KG1 (cell line): ENCODE measurements around the gene PAK1.
"Not testable (repeated sequence)": the region's sequence is repeated elsewhere in the genome, so short reads cannot be mapped to it uniquely, and the experiment has no call there.

Experiments used
- DNase-seq: peaks from one replicate; lab custom pipeline; 2025; lab: John Stamatoyannopoulos, UW

PAK1 gene

DNA sequence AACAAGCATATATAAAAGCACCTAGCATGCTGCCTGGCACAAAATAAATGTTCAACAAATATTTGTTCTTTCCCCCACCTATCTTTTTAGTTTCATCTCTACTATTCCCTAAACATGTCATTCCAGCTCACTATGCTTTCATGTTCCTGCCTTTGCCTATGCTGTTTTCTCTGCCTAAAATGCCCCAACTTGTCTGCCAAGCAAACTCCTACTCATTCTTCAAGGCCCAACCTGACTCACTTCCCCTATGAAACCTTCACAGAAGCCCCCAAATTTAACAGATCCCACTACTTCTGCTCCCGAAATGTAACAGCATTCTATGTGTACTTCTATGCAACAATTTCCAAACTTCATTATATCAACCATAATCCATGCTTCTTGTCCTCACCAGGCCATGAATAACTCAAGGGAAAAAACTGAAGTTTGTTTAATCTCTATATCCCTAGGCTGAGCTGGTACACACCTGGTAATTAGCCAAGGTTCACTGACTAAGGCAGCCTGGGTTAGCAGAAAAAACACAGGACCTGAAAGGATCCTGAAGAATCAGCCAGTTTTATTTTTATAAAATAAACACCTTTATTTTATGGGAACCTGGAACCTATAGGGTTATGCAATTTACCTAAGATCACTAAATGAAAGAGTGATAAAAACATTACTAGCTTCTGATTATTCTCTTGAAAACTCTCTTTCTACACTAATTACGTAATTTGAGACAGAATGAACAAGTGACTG, 72.2 kb downstream of the PAK1 start:
- DNase-seq, result no peak

DNA sequence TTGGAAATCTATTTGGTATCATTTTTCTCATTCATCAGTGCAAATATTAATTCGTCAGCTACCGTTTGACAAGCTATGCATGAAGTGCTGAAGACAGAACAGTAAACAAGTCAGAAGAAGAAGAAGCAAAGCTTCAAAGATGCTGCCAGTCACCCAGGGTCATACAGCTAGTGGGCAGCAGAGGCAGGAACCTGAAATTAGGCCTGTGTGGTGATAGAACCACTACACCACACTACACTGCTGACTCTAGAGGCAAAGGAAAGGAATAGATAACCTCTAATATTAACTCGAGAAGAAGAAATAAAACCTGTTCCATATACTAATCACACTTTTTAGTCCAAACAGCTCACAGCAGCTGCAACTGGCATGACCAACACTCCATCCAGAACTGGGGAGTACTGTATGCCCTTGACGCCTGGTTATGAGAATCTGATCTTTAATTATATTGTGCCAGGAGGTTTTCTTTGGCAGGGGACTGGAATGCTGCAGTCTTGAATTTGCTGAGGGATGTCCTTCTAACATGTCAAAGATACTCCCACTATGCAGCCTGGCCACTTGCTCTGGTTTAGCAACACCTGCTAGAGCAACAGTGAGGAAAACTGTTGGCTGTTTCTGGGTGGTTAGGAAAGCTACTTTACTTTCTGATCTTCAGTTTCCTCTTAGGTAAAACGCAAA, 73.0 kb downstream of the PAK1 start:
- no peak for DNase-seq

DNA sequence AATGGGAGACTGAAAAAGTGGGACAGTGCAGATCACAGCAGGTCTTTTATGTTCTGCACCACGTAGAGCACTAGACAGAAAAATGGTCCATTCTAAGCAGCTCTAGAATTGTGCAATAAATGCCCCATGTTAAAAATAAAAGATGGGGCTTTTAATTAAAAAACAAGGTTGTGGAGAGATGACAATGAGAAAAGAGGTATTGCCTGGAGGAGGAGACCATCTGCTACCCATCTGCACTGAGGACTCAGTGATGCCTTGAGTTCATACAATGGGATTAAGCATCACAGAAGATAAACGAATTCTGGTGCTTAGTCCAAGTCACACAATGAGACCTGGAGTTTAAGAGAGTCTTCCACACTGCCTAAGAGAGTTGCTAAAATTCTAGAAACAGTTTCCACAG, 73.6 kb downstream of the PAK1 start:
- DNase-seq, result no peak

DNA sequence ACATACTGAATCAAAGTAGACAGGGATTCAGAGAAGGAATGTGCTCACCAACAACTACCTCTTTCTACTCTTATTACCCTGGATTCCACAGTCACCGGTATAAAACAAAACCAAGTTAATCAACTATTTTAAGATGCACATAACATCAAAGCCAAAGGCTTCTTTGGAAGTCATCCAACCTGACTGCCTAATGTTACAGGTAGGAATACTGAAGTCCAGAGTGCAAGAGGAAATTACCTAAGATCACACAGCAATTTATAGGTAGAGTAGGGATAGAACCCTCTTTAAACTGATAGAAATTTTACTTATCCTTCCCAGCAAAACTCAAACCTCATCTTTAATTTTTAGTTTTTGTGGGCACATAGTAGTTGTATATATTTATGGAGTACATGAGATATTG, 76.3 kb downstream of the PAK1 start:
- DNase-seq, result no peak

DNA sequence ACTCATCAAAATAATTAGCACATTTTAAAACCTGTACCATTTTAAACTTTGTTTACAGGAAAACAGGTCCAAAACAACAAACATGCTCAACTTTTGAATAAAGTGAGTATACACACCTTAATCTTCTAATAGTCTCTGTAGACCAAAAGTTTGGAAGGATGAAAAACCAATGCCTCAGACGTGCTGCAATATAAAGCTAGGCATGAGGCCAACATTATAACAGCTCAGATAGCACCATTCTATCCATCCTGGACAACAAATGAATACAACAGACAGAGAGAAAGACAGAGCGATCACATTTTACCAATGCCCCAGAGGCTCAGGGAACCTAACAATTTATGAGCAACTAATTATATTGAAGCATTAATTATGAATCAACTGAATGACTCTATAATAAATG, 77.0 kb downstream of the PAK1 start:
- DNase-seq, result no peak

DNA sequence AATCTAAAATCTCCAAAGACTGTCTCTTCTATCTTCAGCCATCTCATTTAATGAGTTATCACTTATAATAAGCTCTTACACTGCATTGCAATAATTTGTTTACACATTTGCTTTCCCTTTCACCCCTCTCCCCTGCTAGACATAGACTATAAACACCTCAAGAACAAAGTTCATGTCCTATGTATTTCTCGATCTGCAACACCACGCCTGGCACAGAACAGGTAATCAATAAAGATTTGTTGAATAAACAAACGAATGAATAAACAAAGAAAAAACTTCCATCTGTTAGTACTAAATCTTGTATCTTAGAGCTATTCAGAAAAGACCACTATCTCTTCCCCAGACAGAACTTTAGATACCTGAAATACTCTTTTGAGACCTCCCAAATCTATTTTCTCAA, 77.6 kb downstream of the PAK1 start:
- DNase-seq, result no peak

DNA sequence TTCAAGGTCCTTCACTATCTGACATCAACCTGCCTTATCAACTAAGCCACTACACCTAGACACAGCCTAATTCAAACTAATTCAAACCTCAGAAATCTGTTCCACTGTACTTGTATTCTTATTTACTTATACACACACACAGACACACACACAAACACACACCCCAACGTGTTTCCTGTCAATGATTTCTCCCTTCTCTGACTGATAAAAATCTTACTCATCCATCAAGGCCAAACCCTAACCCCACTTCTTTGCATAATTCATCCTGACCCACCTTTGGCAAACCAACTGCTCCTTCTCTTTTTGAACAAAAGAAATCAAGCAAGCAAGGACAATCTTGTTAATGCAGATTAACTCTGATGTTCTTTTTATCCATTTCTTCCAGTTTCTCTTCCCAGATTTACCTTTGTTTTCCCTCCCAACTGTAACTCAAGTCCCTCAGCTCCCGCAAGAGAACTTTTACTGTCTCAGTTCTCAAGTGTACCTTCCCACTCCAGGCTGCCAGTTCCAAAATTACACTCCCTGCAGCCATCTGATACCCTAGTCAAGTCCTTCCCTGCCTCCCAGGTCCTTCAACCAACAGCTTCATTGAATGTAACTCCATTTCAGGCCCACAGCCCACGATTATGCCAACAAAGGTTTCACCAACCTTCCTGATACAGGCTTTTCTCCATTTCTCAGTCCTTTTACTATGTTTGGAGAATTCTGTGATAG, 78.3 kb downstream of the PAK1 start:
- DNase-seq, result no peak

DNA sequence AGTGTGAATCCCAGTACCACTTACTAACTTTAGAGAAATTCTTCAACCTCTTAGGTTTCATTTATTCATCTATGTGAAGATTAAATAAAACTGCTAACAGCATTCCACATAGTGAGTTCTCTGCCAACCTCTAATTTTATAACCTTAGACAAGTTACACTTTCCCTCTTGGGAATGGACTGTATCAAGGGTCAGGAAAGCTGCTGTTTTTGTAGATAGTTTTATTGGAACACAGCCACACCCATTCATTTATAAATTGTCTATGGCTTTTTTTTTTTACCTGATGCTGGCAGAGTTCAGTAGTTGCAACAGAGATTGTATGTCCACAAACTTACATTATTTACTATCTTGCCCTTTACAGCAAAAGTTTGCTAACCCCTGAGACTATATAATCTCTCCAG, 81.1 kb downstream of the PAK1 start:
- DNase-seq, result no peak

DNA sequence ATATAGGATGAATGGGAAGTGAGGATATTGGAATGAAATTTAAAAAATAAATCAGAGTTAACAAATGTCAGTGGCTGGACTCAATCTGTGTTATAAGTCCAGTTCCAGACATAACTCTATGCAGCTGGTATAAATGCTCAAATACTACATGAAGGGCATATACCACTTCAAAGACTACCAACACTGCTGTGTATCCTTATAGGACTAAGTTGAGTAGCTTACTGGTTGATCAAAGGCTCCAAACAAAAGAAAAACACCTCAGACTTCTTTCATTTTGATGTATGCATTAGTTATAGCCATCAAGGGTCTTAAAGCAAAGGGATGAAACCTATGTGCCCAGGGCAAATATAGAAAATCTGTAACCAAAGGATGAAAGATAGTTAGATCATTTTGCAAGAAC, 86.2 kb downstream of the PAK1 start:
- no peak for DNase-seq

DNA sequence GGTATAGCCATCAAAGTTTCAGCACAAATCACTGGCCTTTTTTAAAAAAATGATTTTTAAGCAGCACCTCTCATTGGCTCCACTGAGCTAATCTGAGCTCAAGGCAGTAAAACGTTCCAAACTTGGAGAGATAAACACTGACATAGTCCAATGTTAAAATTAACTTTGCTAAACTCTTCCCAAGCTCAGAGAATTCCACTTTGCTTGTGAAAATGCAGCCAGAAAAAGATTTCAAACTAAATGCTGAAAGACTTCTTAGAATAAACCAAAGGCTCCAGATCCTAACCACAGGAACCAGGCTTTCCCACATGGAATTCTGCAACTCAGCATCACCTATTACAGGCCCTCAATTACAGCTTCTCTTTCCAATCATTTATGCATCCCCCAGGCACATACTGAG, 87.7 kb downstream of the PAK1 start:
- no peak for DNase-seq

DNA sequence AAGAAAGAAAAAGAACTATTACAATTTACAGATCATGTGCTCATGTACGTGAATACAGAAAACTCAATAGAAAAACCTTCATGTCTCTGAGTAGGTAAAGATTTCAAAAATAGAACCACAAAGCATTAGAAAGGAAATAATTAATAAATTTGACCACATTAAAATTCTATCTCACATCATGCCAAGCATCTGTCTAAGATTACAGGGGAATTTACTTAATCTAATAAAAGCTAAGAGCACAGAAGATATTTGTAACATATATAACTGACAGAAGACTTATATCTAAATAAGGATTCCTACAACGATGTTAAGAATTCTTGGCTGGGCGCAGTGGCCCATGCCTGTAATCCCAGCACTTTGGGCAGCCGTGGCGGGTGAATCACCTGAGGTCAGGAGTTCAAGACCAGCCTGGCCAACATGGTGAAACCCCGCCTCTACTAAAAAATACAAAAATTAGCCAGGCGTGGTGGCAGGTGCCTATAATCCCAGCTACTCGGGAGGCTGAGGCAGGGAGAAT, 88.6 kb downstream of the PAK1 start:
- not testable (repeated sequence) for DNase-seq

DNA sequence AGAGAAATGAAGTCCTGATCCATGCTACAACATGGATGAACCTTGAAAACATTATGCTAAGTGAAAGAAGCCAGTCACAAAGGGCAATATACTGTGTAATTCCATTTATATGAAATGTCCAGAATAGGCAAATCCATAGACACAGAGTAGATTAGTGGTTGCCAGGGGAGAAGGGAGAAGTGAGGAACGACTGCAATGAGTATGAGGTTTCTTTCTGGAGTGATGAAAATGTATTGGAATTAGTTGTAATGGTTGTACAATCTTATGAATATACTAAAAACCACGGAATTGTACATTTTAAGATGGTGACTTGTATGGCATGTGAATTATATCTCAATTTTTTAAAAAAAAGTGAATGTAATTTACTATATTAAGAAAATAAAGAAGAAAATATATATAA, 89.3 kb downstream of the PAK1 start:
- no peak for DNase-seq

DNA sequence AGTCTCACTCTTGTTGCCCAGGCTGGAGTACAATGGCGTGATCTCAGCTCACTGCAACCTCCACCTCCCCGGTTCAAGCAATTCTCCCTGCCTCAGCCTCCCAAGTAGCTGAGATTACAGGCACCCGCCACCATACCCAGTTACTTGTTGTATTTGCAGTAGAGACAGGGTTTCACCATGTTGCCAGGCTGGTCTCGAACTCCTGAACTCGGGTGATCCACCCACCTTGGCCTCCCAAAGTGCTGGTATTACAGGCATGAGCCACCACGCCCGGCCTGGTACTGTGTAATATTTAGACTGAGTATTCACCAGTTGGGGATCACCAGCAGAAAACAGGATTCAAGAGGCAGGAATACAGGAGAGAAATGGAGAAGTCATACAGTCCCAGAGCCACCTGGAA, 90.5 kb downstream of the PAK1 start:
- not testable (repeated sequence) for DNase-seq

DNA sequence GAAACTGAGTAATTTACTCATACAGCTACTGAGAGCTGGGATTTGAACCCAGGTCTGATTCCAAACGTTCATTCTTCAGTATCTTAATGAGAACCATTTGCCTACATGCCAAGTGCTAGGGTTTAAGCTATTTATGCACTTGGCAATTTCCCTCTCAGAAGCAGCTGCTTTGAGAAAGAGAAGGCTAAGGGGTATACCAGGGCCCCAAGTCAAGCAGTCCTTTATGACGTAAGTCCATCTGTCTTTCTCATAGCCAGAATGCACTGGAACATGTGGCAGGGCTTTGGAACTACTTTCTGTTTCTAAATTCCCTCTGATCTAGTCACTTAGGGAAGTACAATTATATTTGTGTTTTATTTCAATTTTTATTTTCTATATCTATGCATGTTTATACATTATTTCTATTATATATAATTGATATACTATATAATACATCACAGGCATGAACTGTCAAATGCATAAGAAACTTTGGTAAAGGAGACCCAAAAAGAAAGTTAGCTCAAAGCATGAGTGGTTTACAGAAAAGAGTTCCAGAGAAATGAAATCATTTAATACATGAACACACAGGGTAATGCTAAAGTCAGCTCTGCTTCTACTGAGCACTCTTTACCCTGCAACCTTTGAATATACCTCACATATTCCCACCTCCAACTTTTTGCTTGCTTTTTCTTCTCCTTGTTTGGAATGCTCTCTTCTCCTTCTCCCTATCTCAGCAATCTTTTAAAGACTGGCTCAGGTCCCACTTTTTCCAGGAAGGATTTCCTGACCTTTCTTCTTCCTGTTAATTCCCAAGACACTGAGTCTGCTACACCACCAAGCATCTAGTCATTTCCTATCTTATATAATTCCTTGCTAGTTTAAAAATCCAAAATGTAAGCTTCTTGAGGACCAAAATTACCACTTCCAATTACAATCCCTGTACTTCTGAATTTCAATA, 91.9 kb downstream of the PAK1 start:
- DNase-seq, result no peak

DNA sequence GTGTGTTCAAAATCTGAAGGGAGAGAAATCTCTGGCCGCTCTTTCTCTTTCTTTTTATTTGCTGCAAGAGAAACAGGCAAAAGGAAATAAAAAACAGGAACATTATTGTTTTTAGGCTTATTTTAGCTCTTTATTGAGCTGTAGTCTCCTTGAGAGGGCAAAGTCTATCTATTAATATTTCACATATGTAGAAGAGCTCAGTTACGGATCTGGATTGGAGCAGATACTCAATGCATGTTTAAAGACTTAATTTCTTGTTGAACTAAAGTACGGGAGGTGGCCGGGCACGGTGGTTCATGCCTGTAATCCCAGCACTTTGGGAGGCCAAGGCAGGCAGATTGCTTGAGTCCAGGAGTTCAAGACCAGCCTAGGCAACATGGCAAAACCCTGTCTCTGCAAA, 94.0 kb downstream of the PAK1 start:
- DNase-seq, result no peak

DNA sequence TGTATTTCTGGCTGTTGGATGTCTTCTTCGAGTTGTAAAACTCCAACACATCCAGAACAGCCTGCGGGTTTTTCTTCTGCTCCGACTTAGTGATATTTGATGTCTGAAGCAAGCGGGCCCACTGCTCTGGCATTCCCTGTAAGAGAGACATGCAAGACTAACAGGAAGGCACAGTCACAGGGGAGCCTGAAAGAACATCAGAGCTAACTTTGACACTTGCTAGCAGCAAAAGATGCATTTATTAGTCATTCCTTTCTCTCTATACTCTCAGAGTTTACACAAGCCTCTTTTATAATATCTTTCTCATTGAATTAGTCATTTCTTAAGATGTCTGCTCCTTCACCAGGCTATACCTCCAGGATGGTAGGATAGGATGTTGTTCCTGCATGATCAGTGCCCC, 94.6 kb downstream of the PAK1 start:
- DNase-seq, result no peak

DNA sequence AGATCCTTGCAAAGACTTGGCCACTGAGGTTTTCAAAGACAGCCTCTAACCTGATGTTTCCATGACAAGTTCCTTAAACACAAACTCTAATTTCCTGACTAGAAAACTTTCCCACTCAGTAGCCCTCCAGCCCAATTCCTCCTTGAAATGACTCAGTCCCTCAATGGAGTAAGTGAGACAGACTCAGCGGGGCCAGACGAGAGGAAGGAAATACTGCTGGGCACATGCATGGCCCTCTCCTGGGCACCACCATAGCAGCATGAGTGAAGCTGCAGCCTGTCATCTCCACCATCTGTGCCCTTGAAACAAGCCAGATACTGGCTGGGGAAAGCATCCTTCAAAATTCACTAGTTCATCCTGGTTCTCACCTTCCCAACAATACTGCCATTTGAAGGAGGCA, 96.2 kb downstream of the PAK1 start:
- DNase-seq, result no peak

DNA sequence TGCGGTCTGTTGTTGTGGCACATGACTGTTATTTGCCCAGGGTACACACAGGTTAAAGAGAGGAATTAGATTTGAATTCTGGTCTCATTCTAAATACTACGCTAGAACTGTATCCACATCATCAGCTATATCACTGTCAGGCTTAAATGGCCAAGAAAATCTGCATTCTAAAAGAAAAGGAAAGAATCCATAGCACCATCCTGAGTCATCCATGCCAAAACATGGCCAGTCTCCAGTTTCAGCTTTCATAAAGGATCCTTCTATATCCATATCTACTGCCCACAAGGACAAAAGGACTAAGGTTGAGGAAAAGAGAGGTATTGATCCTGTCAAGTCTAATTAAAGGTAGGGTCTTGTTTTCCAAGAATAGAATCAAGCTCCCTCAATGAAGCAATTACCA, 98.8 kb downstream of the PAK1 start:
- no peak for DNase-seq

DNA sequence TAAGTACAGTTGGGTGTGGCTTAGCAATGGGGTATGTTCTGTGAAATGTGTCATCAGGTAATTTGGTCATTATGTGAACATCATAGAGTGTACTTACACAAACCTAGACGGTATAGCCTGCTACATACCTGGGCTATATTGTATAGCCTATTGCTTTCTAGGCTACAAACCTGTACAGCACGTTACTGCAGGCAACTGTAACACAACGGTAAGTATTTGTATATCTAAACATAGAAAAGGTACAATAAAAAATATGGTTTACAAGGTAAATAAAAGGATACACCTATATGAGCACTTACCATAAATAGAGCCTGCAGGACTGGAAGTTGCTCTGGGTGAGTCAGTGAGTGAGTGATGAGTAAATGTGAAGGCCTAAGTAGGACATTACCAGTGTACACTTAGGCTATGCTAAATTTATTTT, 99.3 kb downstream of the PAK1 start:
- DNase-seq, result no peak

DNA sequence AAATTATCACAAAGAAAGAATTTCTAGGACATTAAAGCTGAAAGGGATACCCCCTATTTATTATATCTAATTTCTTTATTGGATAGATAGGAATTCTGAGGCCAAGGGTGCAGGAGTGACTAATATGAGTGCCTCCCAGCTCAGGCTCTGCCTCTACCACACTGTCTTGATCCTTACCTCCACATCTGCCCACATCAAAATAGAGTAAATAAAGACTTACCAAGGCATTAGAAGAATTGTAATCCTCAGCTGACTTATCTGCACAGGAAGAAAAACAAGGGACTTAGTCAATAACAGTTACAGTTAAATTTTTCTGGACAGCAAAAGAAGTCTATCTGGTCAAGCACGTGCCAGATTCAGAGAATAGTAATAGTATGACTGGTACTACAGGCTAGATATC, 99.8 kb downstream of the PAK1 start:
- DNase-seq, result no peak

DNA sequence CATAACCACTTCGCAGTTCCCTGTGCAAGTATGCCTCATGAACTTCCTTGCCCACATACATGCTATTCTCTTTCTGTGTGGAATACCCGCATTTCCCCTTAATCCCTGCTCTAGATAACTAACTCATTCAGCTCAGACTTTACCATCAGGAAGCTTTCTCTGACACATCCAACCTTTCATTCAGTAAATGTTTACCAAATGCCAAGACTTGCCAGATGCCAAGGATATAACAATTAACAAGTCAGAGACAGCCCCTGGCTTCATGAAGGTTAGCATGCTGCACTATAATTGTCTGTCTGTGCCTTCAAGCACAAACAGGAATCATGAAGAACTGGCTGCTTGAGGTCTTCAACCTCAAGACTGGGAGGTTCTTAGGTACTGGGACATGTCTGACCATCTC, 101.2 kb downstream of the PAK1 start:
- DNase-seq, result no peak

DNA sequence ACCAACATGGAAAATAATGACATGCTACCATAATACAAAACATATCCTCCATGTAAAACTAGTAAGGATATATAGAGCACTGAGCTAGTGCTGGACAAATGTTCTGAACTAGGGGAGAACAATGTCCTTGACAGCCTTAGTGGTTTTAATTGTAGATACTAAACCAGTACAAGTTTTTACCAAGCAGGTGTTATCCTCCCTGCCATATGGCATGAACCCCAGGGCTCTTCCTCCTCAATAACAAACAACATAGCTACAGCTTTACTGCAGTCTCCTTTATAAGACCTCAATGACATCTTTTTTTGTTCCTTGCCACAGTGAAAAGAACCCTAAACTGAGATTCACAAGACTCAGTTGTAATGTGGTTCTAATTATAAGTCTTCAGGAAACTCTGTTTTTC, 102.2 kb downstream of the PAK1 start:
- no peak for DNase-seq
